AG04450 (cell line): ENCODE measurements around the gene TEX10. TPM values are rescaled to one million over a fixed set of nuclear protein-coding genes. Genes with fewer than 3 reads are reported as not detected.
A peak's percentile ranks its signal among the peaks of the same experiment; 100 is the strongest.

ENCODE experiments used
- CTCF ChIA-PET: fragments of 300-600, 350-600 bp; formaldehyde crosslinking; extraction: SDS; loops from one replicate; lab custom pipeline; 2022; ENCODE audit warnings: antibody characterized with exemption, inconsistent platforms; lab: Charles Lee
- POLR2A ChIA-PET: fragments of 350-600 bp; formaldehyde crosslinking; extraction: SDS; loops from one replicate; lab custom pipeline; 2021; ENCODE audit warnings: antibody characterized with exemption, inconsistent platforms; lab: Yijun Ruan, JAX
- DNase-seq: peaks from one replicate; pipeline ENCODE4 v3.0.0-alpha.2; 2011; ENCODE audit warnings: low read depth, low spot score
- H3K27ac ChIP-seq: one replicate; pipeline ENCODE4 v1.5.1; 2012; ENCODE audit warnings: low read depth, low read length, control low read depth
- H3K27me3 ChIP-seq: one replicate; pipeline ENCODE4 v1.6.0; 2012; ENCODE audit warnings: low read length; ENCODE audit not compliant: control insufficient read depth, insufficient read depth
- H3K4me3 ChIP-seq: 2 replicates; pipeline ENCODE4 v1.5.1; 2011; ENCODE audit warnings: mild to moderate bottlenecking, low read depth, low read length, control low read depth
- H3K9me3 ChIP-seq: 2 replicates; pipeline ENCODE4 v1.5.1; 2012; ENCODE audit warnings: low read length; ENCODE audit not compliant: control insufficient read depth, insufficient read depth
- polyA plus RNA-seq: library from polyadenylated mRNA; depleted of rRNA; stranded (reverse); fragments of >200 nt; gene quantifications from 2 replicates; pipeline ENCODE4 v1.2.3, GENCODE V29; 2011
- TF ChIP-seq, protein P1 (sequence below): IDR thresholded peaks from 2 replicates; pipeline ENCODE4 v1.5.1; 2011; ENCODE audit warnings: low read depth, low read length, control low read depth, inconsistent platforms

The TEX10 gene
- polyA plus RNA-seq, 1 experiment: 31.5 TPM

DNA sequence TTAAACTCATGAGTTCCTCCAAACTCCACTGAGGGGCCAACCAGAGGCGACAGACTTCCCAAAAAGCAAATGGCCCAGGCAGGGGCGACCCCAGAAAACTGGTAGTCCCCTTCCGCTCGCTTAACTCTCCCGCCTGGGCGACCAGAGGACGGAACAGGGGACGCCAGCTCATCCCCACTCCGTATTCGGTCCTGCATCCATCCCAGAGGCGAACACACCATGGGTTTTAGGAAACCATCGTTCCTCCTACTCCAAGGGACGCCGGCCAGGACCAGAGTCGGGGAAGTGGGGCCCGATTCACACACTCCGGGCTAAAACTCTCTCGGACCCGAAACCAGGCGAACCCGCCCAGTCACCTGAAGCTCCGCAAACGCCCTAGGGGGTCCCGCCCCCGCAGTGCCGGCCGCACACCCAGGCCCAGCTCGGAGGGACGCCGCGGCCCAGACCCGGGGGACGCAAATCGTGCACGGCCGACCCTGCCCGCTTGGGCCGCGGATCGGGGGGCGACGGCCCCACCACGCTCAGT is 478 bp downstream of the TEX10 start:
- no peak for DNase-seq
- TF ChIP-seq, protein P1, sequence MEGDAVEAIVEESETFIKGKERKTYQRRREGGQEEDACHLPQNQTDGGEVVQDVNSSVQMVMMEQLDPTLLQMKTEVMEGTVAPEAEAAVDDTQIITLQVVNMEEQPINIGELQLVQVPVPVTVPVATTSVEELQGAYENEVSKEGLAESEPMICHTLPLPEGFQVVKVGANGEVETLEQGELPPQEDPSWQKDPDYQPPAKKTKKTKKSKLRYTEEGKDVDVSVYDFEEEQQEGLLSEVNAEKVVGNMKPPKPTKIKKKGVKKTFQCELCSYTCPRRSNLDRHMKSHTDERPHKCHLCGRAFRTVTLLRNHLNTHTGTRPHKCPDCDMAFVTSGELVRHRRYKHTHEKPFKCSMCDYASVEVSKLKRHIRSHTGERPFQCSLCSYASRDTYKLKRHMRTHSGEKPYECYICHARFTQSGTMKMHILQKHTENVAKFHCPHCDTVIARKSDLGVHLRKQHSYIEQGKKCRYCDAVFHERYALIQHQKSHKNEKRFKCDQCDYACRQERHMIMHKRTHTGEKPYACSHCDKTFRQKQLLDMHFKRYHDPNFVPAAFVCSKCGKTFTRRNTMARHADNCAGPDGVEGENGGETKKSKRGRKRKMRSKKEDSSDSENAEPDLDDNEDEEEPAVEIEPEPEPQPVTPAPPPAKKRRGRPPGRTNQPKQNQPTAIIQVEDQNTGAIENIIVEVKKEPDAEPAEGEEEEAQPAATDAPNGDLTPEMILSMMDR: no peak
- ChIA-PET CTCF (interaction anchor here (0.7 to 1.2 kb wide), 3 partner anchors 27 to 456 kb away, joined by 3 to 7 read pairs (median 4); no protein-coding TSS in a partner anchor), POLR2A (interaction anchor here (1.5 kb wide), 2 partner anchors 59 to 75 kb away, joined by 4 to 5 read pairs; no protein-coding TSS in a partner anchor)
- H3K9me3 ChIP-seq: no peaks in the 10 kb centered on the region; the same call in 1 of the 2 replicates
- peak overlapping the region; percentile 39 for H3K27ac ChIP-seq
- H3K4me3 ChIP-seq: peak overlapping the region; percentile 88
- H3K27me3 ChIP-seq: no peaks in the 10 kb centered on the region

GRCh38 chr9:100351508-100351907 is 1.2 kb downstream of the TEX10 start:
- H3K4me3 ChIP-seq: peak overlapping the region; percentile 88
- H3K27me3 ChIP-seq: no peaks in the 10 kb centered on the region
- H3K9me3 ChIP-seq: no peaks in the 10 kb centered on the region; the same call in 1 of the 2 replicates
- H3K27ac ChIP-seq: no peak overlapping the region
- DNase-seq: no peak
- ChIA-PET CTCF (interaction anchor here (0.5 to 1.7 kb wide), 7 partner anchors 27 to 251 kb away, joined by 3 to 4 read pairs (median 4); no protein-coding TSS in a partner anchor), POLR2A (interaction anchor here (0.6 to 1.5 kb wide), 3 partner anchors 60 to 100 kb away, joined by 4 to 5 read pairs (median 4); no protein-coding TSS in a partner anchor)
- TF ChIP-seq, protein P1: no peak

DNA sequence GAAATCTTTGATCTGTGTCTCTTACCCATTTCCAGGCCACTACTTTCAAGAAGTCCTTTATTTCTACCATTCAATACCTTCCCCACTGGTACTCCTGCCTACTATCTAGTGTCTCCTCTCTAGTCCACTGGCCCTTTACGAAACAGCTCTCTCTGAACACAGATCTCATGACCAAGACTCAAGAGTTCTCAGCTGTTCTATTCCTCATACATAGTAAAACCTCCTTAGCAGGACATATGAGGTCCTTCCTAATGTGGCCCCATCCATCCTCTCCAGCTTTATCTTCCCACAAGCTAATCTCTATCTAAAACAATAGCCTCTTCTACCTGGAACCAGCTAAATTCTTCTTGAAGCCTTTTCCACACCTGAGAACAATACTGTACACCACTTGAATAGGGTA is 2.6 kb downstream of the TEX10 start:
- CTCF ChIA-PET: interaction anchor here (0.6 to 1.7 kb wide), 3 partner anchors 25 to 252 kb away, joined by 3 to 5 read pairs (median 4); no protein-coding TSS in a partner anchor
- H3K4me3 ChIP-seq: no peak overlapping the region
- H3K27ac ChIP-seq: no peak overlapping the region
- POLR2A ChIA-PET: no interaction called here
- no peaks in the 10 kb centered on the region; the same call in 1 of the 2 replicates for H3K9me3 ChIP-seq
- TF ChIP-seq, protein P1: no peak
- no peaks in the 10 kb centered on the region for H3K27me3 ChIP-seq
- DNase-seq: no peak

DNA sequence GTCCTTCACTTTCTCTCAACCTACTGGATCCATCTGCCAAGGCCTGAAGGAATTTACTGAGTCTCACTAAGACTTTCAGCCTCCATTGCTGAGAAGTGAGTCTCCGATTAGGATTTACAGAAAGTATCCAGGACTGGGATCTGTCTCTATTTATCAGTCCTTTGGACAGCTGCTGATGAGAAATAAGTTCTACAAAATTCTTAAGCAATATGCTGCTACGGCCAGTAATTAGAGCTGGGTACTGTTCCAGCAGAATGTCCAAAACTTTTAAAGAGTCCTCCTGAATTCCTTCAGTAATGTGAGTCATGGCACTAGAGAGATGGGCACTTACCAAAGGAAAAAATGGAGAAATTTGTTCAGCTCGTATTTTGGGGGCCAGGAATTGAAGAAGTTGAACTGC is 5.9 kb downstream of the TEX10 start:
- ChIA-PET CTCF (interaction anchor here (0.9 to 1.8 kb wide), 7 partner anchors 13 to 252 kb away, joined by 3 to 6 read pairs (median 3); no protein-coding TSS in a partner anchor), POLR2A (no interaction called here)
- Histone ChIP-seq H3K27me3 (no peaks in the 10 kb centered on the region), H3K27ac (no peak overlapping the region), H3K9me3 (no peaks in the 10 kb centered on the region), H3K4me3 (no peak overlapping the region)
- TF ChIP-seq, protein P1: no peak
- DNase-seq: peak; percentile 10

GRCh38 chr9:100341889-100342288 is 10.9 kb downstream of the TEX10 start:
- Histone ChIP-seq H3K27me3 (no peaks in the 10 kb centered on the region), H3K27ac (no peak overlapping the region), H3K4me3 (no peak overlapping the region), H3K9me3 (no peaks in the 10 kb centered on the region)
- no peak for DNase-seq
- ChIA-PET CTCF (interaction anchor here (10.8 kb wide), 1 partner anchor 17 kb away, joined by 104 read pairs; no protein-coding TSS in a partner anchor), POLR2A (no interaction called here)
- TF ChIP-seq, protein P1: no peak
